Endothelial cell of umbilical vein (primary cell): ENCODE results near the gene MCM5.

Source experiments
- POLR2AphosphoS5 ChIP-seq: IDR thresholded peaks from 2 replicates; pipeline ENCODE4 v1.6.1; 2012; ENCODE audit warnings: low read depth, mild to moderate bottlenecking, control low read depth, low read length, moderate library complexity; ENCODE audit not compliant: insufficient read depth
- TF ChIP-seq, protein P1 (sequence below), 2 donors: IDR thresholded peaks; 1 replicate in 1 of 2; 2 replicates in 1 of 2; pipeline ENCODE4 v1.5.1; 2011; ENCODE audit warnings: low read length in 2 of 2, mild to moderate bottlenecking in 2 of 2, moderate library complexity in 2 of 2, control low read depth in 1 of 2, inconsistent platforms in 1 of 2, low read depth in 1 of 2; ENCODE audit not compliant: insufficient read depth in 1 of 2; ENCODE audit errors: extremely low read depth in 1 of 2

DNA sequence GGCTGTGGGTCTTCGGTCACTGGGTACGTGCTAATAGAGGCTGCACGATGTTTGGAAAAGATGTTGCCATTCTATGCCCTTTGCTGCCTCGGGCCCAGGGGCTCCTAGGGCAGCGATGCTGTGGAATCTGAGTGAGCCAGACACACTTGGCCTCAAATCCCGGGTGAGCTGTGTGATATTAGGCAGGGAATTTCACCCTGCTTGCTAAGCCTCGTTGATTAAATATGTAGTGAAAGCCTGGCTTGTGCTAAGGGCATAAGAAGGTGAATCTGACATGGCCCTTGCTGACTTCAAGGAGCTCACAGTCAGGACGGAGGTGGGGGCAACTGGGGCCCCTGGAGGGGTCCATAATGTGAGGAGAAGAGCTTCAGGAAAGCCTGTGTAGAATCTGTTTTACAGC is 24.4 kb upstream of the MCM5 start:
- TF ChIP-seq, protein P1, sequence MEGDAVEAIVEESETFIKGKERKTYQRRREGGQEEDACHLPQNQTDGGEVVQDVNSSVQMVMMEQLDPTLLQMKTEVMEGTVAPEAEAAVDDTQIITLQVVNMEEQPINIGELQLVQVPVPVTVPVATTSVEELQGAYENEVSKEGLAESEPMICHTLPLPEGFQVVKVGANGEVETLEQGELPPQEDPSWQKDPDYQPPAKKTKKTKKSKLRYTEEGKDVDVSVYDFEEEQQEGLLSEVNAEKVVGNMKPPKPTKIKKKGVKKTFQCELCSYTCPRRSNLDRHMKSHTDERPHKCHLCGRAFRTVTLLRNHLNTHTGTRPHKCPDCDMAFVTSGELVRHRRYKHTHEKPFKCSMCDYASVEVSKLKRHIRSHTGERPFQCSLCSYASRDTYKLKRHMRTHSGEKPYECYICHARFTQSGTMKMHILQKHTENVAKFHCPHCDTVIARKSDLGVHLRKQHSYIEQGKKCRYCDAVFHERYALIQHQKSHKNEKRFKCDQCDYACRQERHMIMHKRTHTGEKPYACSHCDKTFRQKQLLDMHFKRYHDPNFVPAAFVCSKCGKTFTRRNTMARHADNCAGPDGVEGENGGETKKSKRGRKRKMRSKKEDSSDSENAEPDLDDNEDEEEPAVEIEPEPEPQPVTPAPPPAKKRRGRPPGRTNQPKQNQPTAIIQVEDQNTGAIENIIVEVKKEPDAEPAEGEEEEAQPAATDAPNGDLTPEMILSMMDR (IDR thresholded peaks at IDR 0.05; ENCODE audit: extremely low read depth in 1 of 2, insufficient read depth in 1 of 2, low read depth in 1 of 2, low read length in 2 of 2): no peak
- TF ChIP-seq POLR2AphosphoS5: no peak
